GM06990 (cell line): ENCODE data around the gene COL23A1.

Experiments
- DNase-seq: peaks from one replicate; pipeline ENCODE4 v3.0.0-alpha.2; 2011; ENCODE audit not compliant: insufficient read length; ENCODE audit errors: extremely low read depth
- H3K27me3 ChIP-seq: replicated peaks from 2 replicates; pipeline ENCODE4 v1.6.0; 2011; ENCODE audit warnings: low read length; ENCODE audit not compliant: control insufficient read depth, insufficient read depth
- H3K36me3 ChIP-seq: 2 replicates; pipeline ENCODE4 v1.5.1; 2011; ENCODE audit warnings: low read length; ENCODE audit not compliant: control insufficient read depth, insufficient read depth
- H3K4me3 ChIP-seq: replicated peaks from 2 replicates; pipeline ENCODE4 v1.5.1; 2011; ENCODE audit warnings: low read depth, mild to moderate bottlenecking, control low read depth, low read length
- TF ChIP-seq, protein P1 (sequence below): IDR thresholded peaks from 2 replicates; pipeline ENCODE4 v1.5.1; 2011; ENCODE audit warnings: low read length, control low read depth, mild to moderate bottlenecking, inconsistent platforms; ENCODE audit not compliant: insufficient read depth, poor library complexity, severe bottlenecking

COL23A1 gene

DNA sequence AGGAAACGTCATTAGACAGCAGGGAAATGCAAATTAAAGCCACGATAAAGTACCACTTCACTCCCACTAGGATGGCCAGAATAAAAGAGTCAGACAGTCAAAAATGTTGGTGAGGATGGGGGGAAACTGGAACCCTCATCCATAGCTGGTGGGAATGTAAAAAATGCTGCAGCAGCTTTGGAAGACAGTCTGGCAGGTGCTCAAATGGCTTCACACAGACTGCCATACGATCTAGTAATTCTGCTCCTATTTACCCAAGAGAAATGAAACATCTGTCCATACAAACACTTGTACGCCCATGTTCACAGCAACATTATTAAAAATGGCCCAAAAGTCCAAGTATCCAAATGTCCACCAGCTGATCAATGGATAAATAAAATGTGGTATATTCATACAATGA is 198.7 kb downstream of the COL23A1 start:
- TF ChIP-seq, protein P1, sequence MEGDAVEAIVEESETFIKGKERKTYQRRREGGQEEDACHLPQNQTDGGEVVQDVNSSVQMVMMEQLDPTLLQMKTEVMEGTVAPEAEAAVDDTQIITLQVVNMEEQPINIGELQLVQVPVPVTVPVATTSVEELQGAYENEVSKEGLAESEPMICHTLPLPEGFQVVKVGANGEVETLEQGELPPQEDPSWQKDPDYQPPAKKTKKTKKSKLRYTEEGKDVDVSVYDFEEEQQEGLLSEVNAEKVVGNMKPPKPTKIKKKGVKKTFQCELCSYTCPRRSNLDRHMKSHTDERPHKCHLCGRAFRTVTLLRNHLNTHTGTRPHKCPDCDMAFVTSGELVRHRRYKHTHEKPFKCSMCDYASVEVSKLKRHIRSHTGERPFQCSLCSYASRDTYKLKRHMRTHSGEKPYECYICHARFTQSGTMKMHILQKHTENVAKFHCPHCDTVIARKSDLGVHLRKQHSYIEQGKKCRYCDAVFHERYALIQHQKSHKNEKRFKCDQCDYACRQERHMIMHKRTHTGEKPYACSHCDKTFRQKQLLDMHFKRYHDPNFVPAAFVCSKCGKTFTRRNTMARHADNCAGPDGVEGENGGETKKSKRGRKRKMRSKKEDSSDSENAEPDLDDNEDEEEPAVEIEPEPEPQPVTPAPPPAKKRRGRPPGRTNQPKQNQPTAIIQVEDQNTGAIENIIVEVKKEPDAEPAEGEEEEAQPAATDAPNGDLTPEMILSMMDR, result no peak
- Histone ChIP-seq H3K27me3 (no peaks in the 10 kb centered on the region), H3K4me3 (no peak overlapping the region), H3K36me3 (no peaks in the 10 kb centered on the region)
- no peak for DNase-seq

DNA sequence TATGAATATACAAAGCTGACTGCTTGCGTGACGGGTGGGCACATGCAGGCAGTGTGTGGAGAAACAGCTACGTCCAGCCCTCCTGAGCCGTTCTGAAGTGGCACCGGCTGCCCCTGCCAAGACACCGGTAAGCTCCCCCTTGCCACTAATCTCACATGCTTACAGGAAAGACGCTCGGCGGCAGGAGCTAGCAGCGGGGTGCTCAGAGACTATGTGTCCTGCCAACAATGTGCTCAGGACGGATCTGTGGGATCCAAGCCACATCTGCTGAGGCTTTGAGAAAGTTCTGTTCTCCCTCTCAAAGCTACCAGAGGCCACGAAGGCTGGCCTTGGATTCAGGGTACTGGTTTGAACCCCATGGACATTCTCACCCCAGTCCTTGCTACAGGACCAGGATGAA is 200.4 kb downstream of the COL23A1 start:
- no peaks in the 10 kb centered on the region for H3K36me3 ChIP-seq
- no peak for DNase-seq
- TF ChIP-seq, protein P1, result no peak
- no peaks in the 10 kb centered on the region for H3K27me3 ChIP-seq
- no peak overlapping the region for H3K4me3 ChIP-seq

DNA sequence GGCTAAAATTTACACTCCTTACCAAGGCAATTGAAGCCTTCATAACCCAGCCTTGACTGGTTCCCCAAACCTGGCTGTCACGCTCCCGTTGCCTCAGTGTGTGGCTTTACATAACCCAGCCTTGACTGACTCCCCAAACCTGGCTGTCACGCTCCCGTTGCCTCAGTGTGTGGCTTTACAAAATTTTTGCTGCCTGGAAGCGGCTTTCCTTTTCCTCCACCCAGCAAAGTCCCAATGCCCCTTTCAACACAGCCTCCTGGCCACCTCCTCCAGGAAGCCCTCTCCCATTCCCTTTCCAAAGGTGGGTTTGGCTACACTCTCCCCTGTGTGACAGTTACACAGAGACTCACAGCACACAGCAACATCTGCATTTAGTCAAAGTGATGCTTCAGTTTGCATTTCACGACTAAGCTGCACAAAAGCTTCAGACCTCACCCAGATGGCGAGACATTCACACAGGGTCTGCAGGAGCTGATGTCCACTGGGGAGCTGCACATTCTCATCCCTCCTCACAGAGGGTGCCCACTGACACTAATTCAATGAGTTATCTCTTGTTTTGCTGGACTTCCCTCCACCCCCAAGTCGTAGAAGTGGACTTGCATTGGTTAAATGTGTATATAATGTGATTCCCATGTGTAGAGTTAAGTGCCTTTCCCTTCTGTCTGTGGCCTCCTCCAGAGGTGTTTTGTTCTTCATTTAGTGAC is 201.0 kb downstream of the COL23A1 start:
- H3K27me3 ChIP-seq, result no peaks in the 10 kb centered on the region
- TF ChIP-seq, protein P1, result no peak
- DNase-seq, result no peak
- no peak overlapping the region for H3K4me3 ChIP-seq
- H3K36me3 ChIP-seq, result no peaks in the 10 kb centered on the region

DNA sequence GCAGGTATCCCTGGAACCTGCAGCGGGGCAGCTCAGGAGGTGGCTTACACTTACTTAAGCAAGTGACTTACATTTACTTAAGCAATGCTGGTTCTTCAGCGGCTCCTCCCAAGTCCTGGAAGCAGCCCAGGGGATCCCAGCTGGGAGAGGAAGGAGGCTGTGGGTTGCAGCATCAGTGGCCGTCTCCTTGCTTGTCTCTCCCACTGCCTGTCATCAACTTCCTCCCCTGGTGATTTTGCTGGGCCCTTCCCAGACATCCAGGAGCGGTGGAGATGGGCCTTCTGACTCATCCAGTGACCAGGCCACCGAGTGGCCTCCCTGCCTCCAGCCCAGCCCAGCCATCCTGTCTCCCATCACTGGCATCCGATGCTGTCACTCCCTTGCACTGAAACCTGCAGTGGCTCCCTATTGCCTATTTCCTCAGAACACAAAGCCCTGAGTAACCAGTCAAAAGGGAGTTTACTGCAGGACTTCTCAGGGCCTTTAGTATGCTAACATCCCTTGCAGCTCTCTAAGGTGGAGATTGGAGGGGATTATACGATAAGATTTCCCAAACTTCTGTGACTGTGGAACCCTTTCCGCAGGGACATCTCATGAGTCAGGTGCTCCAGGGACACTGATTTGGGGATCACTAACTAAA is 201.7 kb downstream of the COL23A1 start:
- H3K27me3 ChIP-seq, result no peaks in the 10 kb centered on the region
- TF ChIP-seq, protein P1, result no peak
- no peaks in the 10 kb centered on the region for H3K36me3 ChIP-seq
- H3K4me3 ChIP-seq, result no peak overlapping the region
- DNase-seq, result no peak

DNA sequence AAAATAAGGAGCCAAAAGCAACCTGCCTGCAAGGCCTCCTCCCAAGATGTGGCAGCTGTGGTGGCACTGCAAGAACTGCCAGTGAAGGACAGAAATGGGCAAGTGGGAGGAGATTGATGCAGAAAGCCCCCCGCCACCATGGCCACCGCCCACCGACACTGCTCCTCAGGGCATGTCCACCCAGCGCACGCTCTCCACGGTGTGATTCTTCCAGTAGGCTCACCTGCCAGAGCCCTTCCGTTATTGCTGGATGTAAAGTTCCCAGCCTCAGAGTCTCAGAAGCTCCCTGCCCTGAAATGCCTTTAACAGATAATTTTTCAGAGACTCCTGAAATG is 202.4 kb downstream of the COL23A1 start:
- H3K27me3 ChIP-seq, result no peaks in the 10 kb centered on the region
- no peak for DNase-seq
- no peaks in the 10 kb centered on the region for H3K36me3 ChIP-seq
- TF ChIP-seq, protein P1, result no peak
- no peak overlapping the region for H3K4me3 ChIP-seq
